Stimulated activated CD8-positive, alpha-beta memory T cell treated with anti-CD3 and anti-CD28 coated beads, Interleukin-4, amount 100 ng/mL, for 4 hours (primary cell): ENCODE results near the gene ROCK2.
"Not testable (repeated sequence)": the region's sequence is repeated elsewhere in the genome, so short reads cannot be mapped to it uniquely, and the experiment has no call there.

Experiments used
- DNase-seq, 2 donors: peaks; one replicate each; pipeline ENCODE4 v3.0.0-alpha.2; 2020; ENCODE audit warnings: low read depth in 2 of 2, low spot score in 1 of 2

ROCK2 gene

GRCh38 chr2:11196246-11196645, 148.2 kb downstream of the ROCK2 start:
- no peak for DNase-seq

- DNase-seq: no peak
Observed at GRCh38 chr2:11187731-11188130, 156.7 kb downstream of the ROCK2 start.

- DNase-seq: no peak
Observed at GRCh38 chr2:11187083-11187619, 157.3 kb downstream of the ROCK2 start.

GRCh38 chr2:11186145-11186544, 158.3 kb downstream of the ROCK2 start:
- DNase-seq: no peak

- DNase-seq: no peak
Observed at GRCh38 chr2:11182951-11183350, 161.5 kb downstream of the ROCK2 start.

- no peak for DNase-seq
Observed at GRCh38 chr2:11180653-11181052, 163.8 kb downstream of the ROCK2 start.

- DNase-seq: no peak
Observed at GRCh38 chr2:11179899-11180298, 164.5 kb downstream of the ROCK2 start.

GRCh38 chr2:11179196-11179595, 165.2 kb downstream of the ROCK2 start:
- DNase-seq: no peak

- no peak for DNase-seq
Observed at GRCh38 chr2:11177871-11178690, 166.4 kb downstream of the ROCK2 start.

- DNase-seq: no peak
Observed at GRCh38 chr2:11175293-11175795, 169.1 kb downstream of the ROCK2 start.

GRCh38 chr2:11174222-11174621, 170.2 kb downstream of the ROCK2 start:
- DNase-seq: no peak

- no peak for DNase-seq
Observed at GRCh38 chr2:11169333-11169732, 175.1 kb downstream of the ROCK2 start.

- no peak for DNase-seq
Observed at GRCh38 chr2:11168488-11168887, 175.9 kb downstream of the ROCK2 start.

- DNase-seq: no peak
Observed at GRCh38 chr2:11166476-11166875, 178.0 kb downstream of the ROCK2 start.

- not testable (repeated sequence) for DNase-seq
Observed at GRCh38 chr2:11165046-11165445, 179.4 kb downstream of the ROCK2 start.

- no peak for DNase-seq
Observed at GRCh38 chr2:11163439-11164317, 180.8 kb downstream of the ROCK2 start.

- no peak for DNase-seq
Observed at GRCh38 chr2:11161747-11162146, 182.7 kb downstream of the ROCK2 start.

- DNase-seq: no peak
Observed at GRCh38 chr2:11160731-11161455, 183.5 kb downstream of the ROCK2 start.

GRCh38 chr2:11160256-11160655, 184.2 kb downstream of the ROCK2 start:
- DNase-seq: no peak

- no peak for DNase-seq
Observed at GRCh38 chr2:11159574-11160170, 184.8 kb downstream of the ROCK2 start.
